Caco-2 (cell line): Measurements from ENCODE around the gene PHTF1. TPM values are rescaled to one million over a fixed set of nuclear protein-coding genes. Genes with fewer than 3 reads are reported as not detected.

Experiments
- BruUV-seq: library from RNA; stranded (reverse); fragments of 400-500 nt; replicated peaks from 2 replicates; lab custom pipeline; 2021; lab: Mats Ljungman, UMichigan
- CTCF ChIA-PET: fragments of 300-600 bp; sonication (Branson Sonifier 250); formaldehyde crosslinking; loops from one replicate; lab custom pipeline; 2022; ENCODE audit warnings: antibody characterized with exemption; lab: Charles Lee
- POLR2A ChIA-PET: fragments of 300-600 bp; sonication (Branson Sonifier 250); formaldehyde crosslinking; loops from one replicate; lab custom pipeline; 2022; ENCODE audit warnings: antibody characterized with exemption; lab: Charles Lee
- DNase-seq, 2 experiments: peaks; one replicate each; pipeline versions ENCODE4 v3.0.0 to v3.0.0-alpha.2; 2020 to 2022
- H3K27me3 ChIP-seq: replicated peaks from 2 replicates; pipeline ENCODE4 v1.6.0; 2011; ENCODE audit warnings: low read length; ENCODE audit not compliant: control insufficient read depth, insufficient read depth
- H3K36me3 ChIP-seq: 2 replicates; pipeline ENCODE4 v1.5.1; 2011; ENCODE audit warnings: low read length; ENCODE audit not compliant: control insufficient read depth, insufficient read depth
- H3K4me1 ChIP-seq: fragments of 250-450 bp; sonication (Bioruptor Pico); 2 replicates; pipeline ENCODE4 v1.5.1; 2020; ENCODE audit warnings: mild to moderate bottlenecking
- H3K4me3 ChIP-seq: 2 replicates; pipeline ENCODE4 v1.5.1; 2011; ENCODE audit warnings: low read depth, mild to moderate bottlenecking, control low read depth, low read length
- H3K9me3 ChIP-seq: fragments of 250-450 bp; sonication (Bioruptor Pico); 2 replicates; pipeline ENCODE4 v1.5.1; 2020; ENCODE audit warnings: mild to moderate bottlenecking, moderate library complexity
- H3K27ac Mint-ChIP-seq: one replicate; pipeline ENCODE4 v1.8.0; 2022; ENCODE audit warnings: mixed read lengths; ENCODE audit not compliant: unreplicated experiment
- H3K27me3 Mint-ChIP-seq: one replicate; pipeline ENCODE4 v1.8.0; 2022; ENCODE audit warnings: mixed read lengths; ENCODE audit not compliant: insufficient read depth, unreplicated experiment
- H3K36me3 Mint-ChIP-seq: one replicate; pipeline ENCODE4 v1.8.0; 2022; ENCODE audit warnings: mild to moderate bottlenecking, mixed read lengths; ENCODE audit not compliant: insufficient read depth, unreplicated experiment
- H3K4me1 Mint-ChIP-seq: one replicate; pipeline ENCODE4 v1.8.0; 2022; ENCODE audit warnings: low read depth, mixed read lengths; ENCODE audit not compliant: unreplicated experiment
- H3K4me3 Mint-ChIP-seq: one replicate; pipeline ENCODE4 v1.8.0; 2022; ENCODE audit warnings: mild to moderate bottlenecking, moderate library complexity, mixed read lengths; ENCODE audit not compliant: unreplicated experiment
- H3K9me3 Mint-ChIP-seq: one replicate; pipeline ENCODE4 v1.8.0; 2022; ENCODE audit warnings: mixed read lengths; ENCODE audit not compliant: unreplicated experiment
- CTCF ChIP-seq, 2 experiments: fragments of 200-600 bp in 1 of 2; IDR thresholded peaks; 1 replicate in 1 of 2; 2 replicates in 1 of 2; pipeline versions ENCODE4 v1.5.1 to v1.8.0; 2011 to 2022; ENCODE audit warnings: antibody characterized with exemption in 1 of 2, control low read depth in 1 of 2, inconsistent platforms in 1 of 2, low read depth in 1 of 2, low read length in 1 of 2, mild to moderate bottlenecking in 1 of 2, moderate library complexity in 1 of 2; ENCODE audit not compliant: insufficient read depth in 1 of 2, severe bottlenecking in 1 of 2, unreplicated experiment in 1 of 2
- intact Hi-C: fragments of 100-400 bp; cut with micrococcal nuclease; formaldehyde crosslinking; loops from one replicate; pipeline ENCODE4 v1.10.0; 2022; ENCODE audit not compliant: unreplicated experiment
- total RNA-seq: library from RNA; stranded (reverse); gene quantifications from 2 replicates; pipeline ENCODE4 v1.2.3, GENCODE V29; 2022

The PHTF1 gene
- total RNA-seq, 1 experiment from 2014 or later: 10.4 TPM

GRCh38 chr1:113747376-113747775 is 11.9 kb downstream of the PHTF1 start:
- intact Hi-C loops: no loop called here
- TF ChIP-seq CTCF (IDR thresholded peaks at IDR 0.05; ENCODE audit: insufficient read depth in 1 of 2, low read depth in 1 of 2, low read length in 1 of 2, severe bottlenecking in 1 of 2, unreplicated experiment in 1 of 2): no peak
- no peak overlapping the region for H3K4me3 Mint-ChIP-seq
- ChIA-PET POLR2A (no interaction called here), CTCF (no interaction called here)
- H3K36me3 ChIP-seq: no peaks in the 10 kb centered on the region
- DNase-seq: no peak
- BruUV-seq: no TSS peak
- no peaks in the 10 kb centered on the region for H3K9me3 Mint-ChIP-seq
- no peak overlapping the region for H3K27ac Mint-ChIP-seq
- no peaks in the 10 kb centered on the region for H3K4me1 Mint-ChIP-seq
- no peaks in the 10 kb centered on the region for H3K4me1 ChIP-seq
- H3K4me3 ChIP-seq: no peak overlapping the region
- H3K36me3 Mint-ChIP-seq: peaks cover 10% of the 10 kb centered on the region
- no peaks in the 10 kb centered on the region for H3K27me3 ChIP-seq
- no peaks in the 10 kb centered on the region for H3K27me3 Mint-ChIP-seq
- no peaks in the 10 kb centered on the region for H3K9me3 ChIP-seq

DNA sequence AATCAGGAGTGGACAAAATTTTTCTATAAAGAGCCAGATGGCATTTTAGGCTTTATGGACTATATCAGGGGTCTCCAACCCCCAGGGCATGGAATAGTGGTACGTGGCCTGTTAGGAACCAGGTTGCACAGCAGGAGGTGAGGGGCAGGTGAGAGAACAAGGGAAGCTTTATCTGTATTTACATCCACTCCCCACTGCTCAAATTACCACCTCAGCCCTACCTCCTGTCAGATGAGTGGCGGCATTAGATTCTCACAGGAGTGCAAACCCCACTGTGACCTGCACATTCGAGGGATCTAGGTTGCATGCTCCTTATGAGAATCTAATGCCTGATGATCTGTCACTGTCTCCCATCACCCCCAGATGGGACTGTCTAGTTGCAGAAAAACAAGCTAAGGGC is 13.9 kb downstream of the PHTF1 start:
- intact Hi-C loops: no loop called here
- no peaks in the 10 kb centered on the region for H3K36me3 ChIP-seq
- BruUV-seq: no TSS peak
- ChIA-PET CTCF (no interaction called here), POLR2A (interaction anchor here (0.6 kb wide), 1 partner anchor 201 kb away, joined by 3 read pairs; no protein-coding TSS in a partner anchor)
- H3K27me3 ChIP-seq: no peaks in the 10 kb centered on the region
- H3K4me3 Mint-ChIP-seq: no peak overlapping the region
- H3K4me3 ChIP-seq: no peak overlapping the region
- no peaks in the 10 kb centered on the region for H3K4me1 ChIP-seq
- no peaks in the 10 kb centered on the region for H3K9me3 ChIP-seq
- H3K9me3 Mint-ChIP-seq: no peaks in the 10 kb centered on the region
- TF ChIP-seq CTCF (IDR thresholded peaks at IDR 0.05; ENCODE audit: insufficient read depth in 1 of 2, low read depth in 1 of 2, low read length in 1 of 2, severe bottlenecking in 1 of 2, unreplicated experiment in 1 of 2): no peak
- H3K36me3 Mint-ChIP-seq: peaks cover 10% of the 10 kb centered on the region
- no peaks in the 10 kb centered on the region for H3K27me3 Mint-ChIP-seq
- no peaks in the 10 kb centered on the region for H3K4me1 Mint-ChIP-seq
- no peak for DNase-seq
- H3K27ac Mint-ChIP-seq: no peak overlapping the region

GRCh38 chr1:113744114-113744513 is 15.2 kb downstream of the PHTF1 start:
- H3K4me3 ChIP-seq: no peak overlapping the region
- TF ChIP-seq CTCF (IDR thresholded peaks at IDR 0.05; ENCODE audit: insufficient read depth in 1 of 2, low read depth in 1 of 2, low read length in 1 of 2, severe bottlenecking in 1 of 2, unreplicated experiment in 1 of 2): no peak
- POLR2A ChIA-PET: no interaction called here
- no peak overlapping the region for H3K4me3 Mint-ChIP-seq
- no peaks in the 10 kb centered on the region for H3K27me3 ChIP-seq
- peaks cover 5% of the 10 kb centered on the region for H3K36me3 Mint-ChIP-seq
- H3K9me3 Mint-ChIP-seq: no peaks in the 10 kb centered on the region
- H3K36me3 ChIP-seq: no peaks in the 10 kb centered on the region
- H3K9me3 ChIP-seq: no peaks in the 10 kb centered on the region
- CTCF ChIA-PET: no interaction called here
- no peaks in the 10 kb centered on the region for H3K4me1 ChIP-seq
- H3K27me3 Mint-ChIP-seq: no peaks in the 10 kb centered on the region
- intact Hi-C loops: no loop called here
- no peaks in the 10 kb centered on the region for H3K4me1 Mint-ChIP-seq
- BruUV-seq: no TSS peak
- no peak for DNase-seq
- no peak overlapping the region for H3K27ac Mint-ChIP-seq
